Measurements from ENCODE around the gene C12orf42.

Gene C12orf42

DNA sequence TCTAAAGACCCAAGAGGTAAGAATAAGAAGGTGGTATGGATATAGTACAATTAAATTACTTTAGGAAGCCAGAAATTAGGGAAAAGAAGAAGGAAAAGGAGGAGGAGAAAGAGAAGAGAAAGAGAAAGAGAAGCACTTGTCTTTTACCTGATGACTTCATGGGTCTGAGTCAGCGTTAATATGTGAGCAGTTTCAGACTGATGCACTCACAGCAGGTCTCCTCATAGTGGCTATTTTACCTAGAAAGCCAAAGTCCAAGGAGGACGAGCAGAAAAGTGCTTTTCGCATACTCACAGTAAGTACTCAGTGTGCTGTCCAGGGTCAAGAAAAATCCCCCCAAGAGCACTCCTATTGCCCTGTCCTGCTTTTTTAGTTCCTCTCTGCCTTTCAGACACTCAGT is 222.1 kb downstream of the C12orf42 start:
- no peak overlapping the region for H3K4me3 ChIP-seq (ENCODE audit: low read depth, low read length)

DNA sequence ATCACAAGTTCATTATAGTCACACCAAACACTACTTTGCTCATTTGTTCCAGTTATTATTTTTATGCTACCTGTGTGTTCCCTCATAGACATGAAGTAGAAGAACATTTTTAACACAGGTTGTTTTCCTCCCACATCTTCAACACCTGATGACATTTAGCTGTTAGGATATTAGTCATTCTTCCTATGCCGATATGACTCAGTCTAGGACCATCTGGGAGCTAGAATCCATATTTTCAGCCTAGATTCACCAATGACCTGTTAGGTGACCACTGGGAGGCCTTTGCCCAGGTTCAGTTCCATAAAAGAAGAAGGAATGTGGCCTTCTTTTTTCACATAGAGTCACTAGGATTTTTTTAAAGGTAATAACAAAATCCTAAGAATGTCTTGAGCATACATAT is 222.8 kb downstream of the C12orf42 start:
- H3K4me3 ChIP-seq (ENCODE audit: low read depth, low read length): no peak overlapping the region

DNA sequence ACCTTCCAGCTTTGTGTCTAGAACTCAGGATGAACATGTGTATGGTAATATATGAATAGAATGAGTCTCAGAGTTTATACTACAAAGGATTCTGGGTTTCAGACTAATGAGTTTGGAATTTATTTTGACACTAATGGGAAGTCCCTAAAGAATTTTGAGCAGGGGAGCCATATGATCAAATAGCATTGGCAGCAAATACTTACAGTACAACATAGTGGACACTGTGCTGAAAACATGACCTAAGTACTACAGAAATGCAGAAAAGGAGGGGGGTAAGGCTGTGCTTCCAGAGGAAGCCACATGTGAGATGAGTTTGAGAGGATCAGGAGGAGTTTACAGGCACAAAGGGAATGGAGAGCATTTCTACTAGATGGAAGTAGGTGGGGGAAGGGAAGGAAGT is 225.8 kb downstream of the C12orf42 start:
- no peak overlapping the region for H3K4me3 ChIP-seq (ENCODE audit: low read depth, low read length)

DNA sequence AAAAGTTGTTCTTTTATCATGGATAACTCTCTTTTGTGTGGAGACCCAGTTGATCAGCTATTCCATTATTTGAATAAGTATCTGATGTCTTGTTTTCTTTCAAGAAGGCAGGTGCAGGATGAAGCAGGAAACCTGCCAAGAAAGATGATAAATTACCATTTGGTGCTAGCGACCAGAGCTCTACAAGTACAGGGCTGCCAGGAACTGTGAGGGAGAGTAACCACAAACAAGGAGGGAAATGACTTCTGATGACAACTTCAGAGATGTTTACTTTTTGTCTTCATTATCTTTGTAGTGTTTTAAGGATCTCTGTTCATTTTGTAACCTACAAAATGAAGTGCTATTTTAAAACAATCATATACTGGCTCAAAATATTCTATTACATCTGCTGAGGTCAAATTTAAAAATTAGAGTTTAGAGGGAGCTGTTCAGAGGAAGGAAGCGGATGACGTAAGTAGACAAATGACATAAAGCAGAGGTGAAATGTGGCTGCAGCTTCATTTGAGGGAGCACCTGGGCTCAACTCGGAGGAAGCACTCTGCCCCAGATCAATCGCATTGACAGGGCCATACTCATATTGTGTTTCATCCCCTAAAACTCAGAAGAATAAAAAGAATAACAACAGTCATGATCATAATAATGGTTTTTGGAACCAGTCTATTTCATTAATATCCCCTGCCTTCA is 226.8 kb downstream of the C12orf42 start:
- no peak overlapping the region for H3K4me3 ChIP-seq (ENCODE audit: low read depth, low read length)

DNA sequence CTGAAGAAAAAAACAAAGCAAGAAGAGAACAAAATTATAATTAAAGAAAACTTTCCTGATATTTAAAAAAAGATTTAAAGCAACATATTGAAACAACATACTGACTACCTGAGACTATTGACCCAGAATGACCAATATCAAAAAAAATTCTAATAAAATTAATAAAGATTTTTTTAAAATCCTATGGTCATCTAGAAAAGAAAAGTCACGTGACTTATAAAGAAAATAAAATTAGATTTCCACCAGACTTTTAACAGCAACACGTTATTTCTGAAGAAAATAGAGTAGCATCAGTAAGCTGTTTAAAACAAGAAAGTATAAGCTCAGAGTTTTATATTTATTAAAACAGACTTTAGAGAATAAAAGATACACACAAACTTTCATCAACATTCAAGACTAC is 238.0 kb downstream of the C12orf42 start:
- H3K4me3 ChIP-seq (ENCODE audit: low read depth, low read length): no peak overlapping the region
